Measurements from ENCODE around the gene CTNNA2. TPM values are rescaled to one million over a fixed set of nuclear protein-coding genes. Genes with fewer than 3 reads are reported as not detected.

The CTNNA2 gene
- total and polyA plus RNA-seq, 9 of the 15 experiments (the other 6 are each of a cell fraction or from before 2014, with no cell fraction given): 0.03 to 0.40 (median 0.15) TPM

GRCh38 chr2:80151248-80151647, 638.4 kb downstream of the CTNNA2 start:
- no peak for TF ChIP-seq PKNOX1 (IDR thresholded peaks at IDR 0.05)
- no peak for TF ChIP-seq TCF3 (CRISPR knock-in tag; IDR thresholded peaks at IDR 0.05)
- peak; percentile 75 for TF ChIP-seq CEBPB (tag; IDR thresholded peaks at IDR 0.05)
- intact Hi-C loops (cut with micrococcal nuclease) (no loop called here), in situ Hi-C loops (cut with MboI) (no loop called here)
- H2AFZ ChIP-seq (ENCODE audit: low read depth, low read length): peak overlapping the region; percentile 64
- H3K9ac ChIP-seq (ENCODE audit: insufficient read depth in 1 of 2, low read depth in 2 of 2, low read length in 2 of 2): no peak overlapping the region
- ChIA-PET POLR2A (interaction anchor here (2.2 kb wide), 1 partner anchor 10 kb away, joined by 9 read pairs; no protein-coding TSS in a partner anchor), CTCF (ENCODE audit: low intra/inter-chr PET ratio) (no interaction called here)
- H3K36me3 ChIP-seq (ENCODE audit: control insufficient read depth, insufficient read depth, low read length): no peaks in the 10 kb centered on the region
- no peaks in the 10 kb centered on the region for H4K20me1 ChIP-seq (replicated peaks; ENCODE audit: control insufficient read depth, insufficient read depth, low read length)
- no peaks in the 10 kb centered on the region for H3K79me2 ChIP-seq (ENCODE audit: control insufficient read depth, insufficient read depth, low read length)
- ATAC-seq (no peak), DNase-seq (ENCODE audit: extremely low read depth in 1 of 4, low spot score in 3 of 4) (no peak), FAIRE-seq (no peak)
- H3K27me3 ChIP-seq (ENCODE audit: control insufficient read depth in 2 of 2, insufficient read depth in 2 of 2, low read length in 2 of 2): no peaks in the 10 kb centered on the region
- no peaks in the 10 kb centered on the region for H3K9me1 ChIP-seq (ENCODE audit: control insufficient read depth, insufficient read depth, low read length)
- peaks cover 7 to 20% of the 10 kb centered on the region in 2 experiments; a peak in 4 of 5 replicates for H3K4me1 ChIP-seq (replicated peaks in 1 of 2; ENCODE audit: control insufficient read depth in 2 of 2, insufficient read depth in 2 of 2, low read length in 2 of 2)
- H3K27ac ChIP-seq (ENCODE audit: extremely low read depth, low read depth, low read length): no peak overlapping the region
- no peak overlapping the region for H3K4me3 ChIP-seq
- no peaks in the 10 kb centered on the region for H3K9me3 ChIP-seq (replicated peaks; ENCODE audit: control insufficient read depth, insufficient read depth, low read depth, low read length)
- BruUV-seq (replicated peaks): no TSS peak
- no peak overlapping the region for H3K4me2 ChIP-seq (ENCODE audit: insufficient read depth, low read length)

- POLR2A ChIA-PET: interaction anchor here (2.2 kb wide), 1 partner anchor 10 kb away, joined by 9 read pairs; no protein-coding TSS in a partner anchor
Measured at GRCh38 chr2:80151651-80152050, 638.8 kb downstream of the CTNNA2 start.

More at GRCh38 chr2:80151651-80152050, 638.8 kb downstream of the CTNNA2 start:
- intact Hi-C loops (cut with micrococcal nuclease) (no loop called here), in situ Hi-C loops (cut with MboI) (no loop called here)
- H3K4me2 ChIP-seq (ENCODE audit: insufficient read depth, low read length): no peak overlapping the region
- H3K79me2 ChIP-seq (ENCODE audit: control insufficient read depth, insufficient read depth, low read length): no peaks in the 10 kb centered on the region
- H3K4me1 ChIP-seq (replicated peaks in 1 of 2; ENCODE audit: control insufficient read depth in 2 of 2, insufficient read depth in 2 of 2, low read length in 2 of 2): peaks cover 7 to 22% of the 10 kb centered on the region in 2 experiments; a peak in 4 of 5 replicates
- H3K9me1 ChIP-seq (ENCODE audit: control insufficient read depth, insufficient read depth, low read length): no peaks in the 10 kb centered on the region
- CTCF ChIA-PET (ENCODE audit: low intra/inter-chr PET ratio): no interaction called here
- H3K9me3 ChIP-seq (replicated peaks; ENCODE audit: control insufficient read depth, insufficient read depth, low read depth, low read length): no peaks in the 10 kb centered on the region
- peak overlapping the region; percentile 42; the same call in 1 of the 2 replicates for H2AFZ ChIP-seq (ENCODE audit: low read depth, low read length)
- no peak overlapping the region for H3K4me3 ChIP-seq
- DNase-seq (ENCODE audit: extremely low read depth in 1 of 4, low spot score in 3 of 4): no peak
- WGBS (ENCODE audit: insufficient coverage, low coverage, missing lambda C conversion rate): 59% methylated on average over 3 of the region's 3 CpGs
- FAIRE-seq: no peak
- H3K27me3 ChIP-seq (ENCODE audit: control insufficient read depth in 2 of 2, insufficient read depth in 2 of 2, low read length in 2 of 2): no peaks in the 10 kb centered on the region
- H3K27ac ChIP-seq (ENCODE audit: extremely low read depth, low read depth, low read length): no peak overlapping the region
- H3K36me3 ChIP-seq (ENCODE audit: control insufficient read depth, insufficient read depth, low read length): no peaks in the 10 kb centered on the region
- no TSS peak for BruUV-seq (replicated peaks)
- no peak for TF ChIP-seq HOMEZ (CRISPR knock-in tag; IDR thresholded peaks at IDR 0.05)
- no peak for TF ChIP-seq FOXJ3 (CRISPR knock-in tag; IDR thresholded peaks at IDR 0.05)
- TF ChIP-seq CTCFL (IDR thresholded peaks at IDR 0.05; ENCODE audit: borderline replicate concordance, insufficient read depth, low read depth, low read length, poor library complexity, severe bottlenecking): no peak
- no peak for TF ChIP-seq CTCF (IDR thresholded peaks at IDR 0.05 in 2 of 3, conservative IDR thresholded peaks at IDR 0.05 in 1 of 3; ENCODE audit: insufficient read depth in 2 of 3, low read depth in 1 of 3, low read length in 3 of 3)
- no peaks in the 10 kb centered on the region for H4K20me1 ChIP-seq (replicated peaks; ENCODE audit: control insufficient read depth, insufficient read depth, low read length)
- H3K9ac ChIP-seq (ENCODE audit: insufficient read depth in 1 of 2, low read depth in 2 of 2, low read length in 2 of 2): no peak overlapping the region
- no peak for ATAC-seq

Measured in K562 (cell line).